HL-60 (cell line): Measurements from ENCODE around the gene FOXP2.

ENCODE experiments used
- GABPA ChIP-seq: IDR thresholded peaks from 2 replicates; pipeline ENCODE4 v1.6.1; 2012; ENCODE audit warnings: low read depth
- POLR2AphosphoS5 ChIP-seq: IDR thresholded peaks from 2 replicates; pipeline ENCODE4 v1.6.1; 2012; ENCODE audit warnings: low read depth
- TF ChIP-seq, protein P1 (sequence below): IDR thresholded peaks from one replicate; pipeline ENCODE4 v1.5.1; 2011; ENCODE audit warnings: low read length, control low read depth, inconsistent platforms; ENCODE audit not compliant: insufficient read depth

DNA sequence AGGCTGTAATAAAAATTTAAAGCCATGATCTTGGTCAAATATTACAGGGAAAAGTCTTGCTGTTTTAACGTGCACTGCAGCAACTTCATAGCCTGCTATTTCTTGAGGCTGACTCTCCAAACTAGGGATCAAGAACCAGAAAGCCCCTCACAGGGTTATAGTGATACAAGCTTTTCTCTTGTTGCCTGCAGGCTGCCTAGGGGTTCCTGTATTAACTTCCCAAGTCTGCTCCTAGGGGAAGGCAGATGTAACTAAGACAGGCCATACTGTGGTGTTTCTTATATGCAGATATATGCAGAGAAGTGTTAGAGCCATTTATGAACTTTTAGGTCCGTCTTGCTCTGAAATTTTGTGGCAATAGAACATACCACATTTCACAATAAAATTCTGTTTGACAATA, 175.7 kb downstream of the FOXP2 start:
- no peak for TF ChIP-seq POLR2AphosphoS5
- TF ChIP-seq, protein P1, sequence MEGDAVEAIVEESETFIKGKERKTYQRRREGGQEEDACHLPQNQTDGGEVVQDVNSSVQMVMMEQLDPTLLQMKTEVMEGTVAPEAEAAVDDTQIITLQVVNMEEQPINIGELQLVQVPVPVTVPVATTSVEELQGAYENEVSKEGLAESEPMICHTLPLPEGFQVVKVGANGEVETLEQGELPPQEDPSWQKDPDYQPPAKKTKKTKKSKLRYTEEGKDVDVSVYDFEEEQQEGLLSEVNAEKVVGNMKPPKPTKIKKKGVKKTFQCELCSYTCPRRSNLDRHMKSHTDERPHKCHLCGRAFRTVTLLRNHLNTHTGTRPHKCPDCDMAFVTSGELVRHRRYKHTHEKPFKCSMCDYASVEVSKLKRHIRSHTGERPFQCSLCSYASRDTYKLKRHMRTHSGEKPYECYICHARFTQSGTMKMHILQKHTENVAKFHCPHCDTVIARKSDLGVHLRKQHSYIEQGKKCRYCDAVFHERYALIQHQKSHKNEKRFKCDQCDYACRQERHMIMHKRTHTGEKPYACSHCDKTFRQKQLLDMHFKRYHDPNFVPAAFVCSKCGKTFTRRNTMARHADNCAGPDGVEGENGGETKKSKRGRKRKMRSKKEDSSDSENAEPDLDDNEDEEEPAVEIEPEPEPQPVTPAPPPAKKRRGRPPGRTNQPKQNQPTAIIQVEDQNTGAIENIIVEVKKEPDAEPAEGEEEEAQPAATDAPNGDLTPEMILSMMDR: no peak
- TF ChIP-seq GABPA: no peak
